Measurements from ENCODE around the gene TEDDM1. TPM values are rescaled to one million over a fixed set of nuclear protein-coding genes. Genes with fewer than 3 reads are reported as not detected.

TEDDM1 gene
- total and polyA plus RNA-seq, 10 of the 15 experiments (the other 5 are each of a cell fraction or from before 2014, with no cell fraction given), result 0.11 TPM; not detected in 9

- no peak for TF ChIP-seq PRDM15 (CRISPR knock-in tag; IDR thresholded peaks at IDR 0.05)
- TF ChIP-seq JUNB (IDR thresholded peaks at IDR 0.05), result peak; percentile 82
- TF ChIP-seq LARP7 (IDR thresholded peaks at IDR 0.05), result no peak
- TF ChIP-seq TCF7 (IDR thresholded peaks at IDR 0.05; ENCODE audit: borderline replicate concordance), result no peak
- TF ChIP-seq RELA (IDR thresholded peaks at IDR 0.05; ENCODE audit: borderline replicate concordance, partially characterized antibody), result no peak
- TF ChIP-seq ZBED1 (IDR thresholded peaks at IDR 0.05; ENCODE audit: borderline replicate concordance), result peak; percentile 88
- TF ChIP-seq KLF5 (IDR thresholded peaks at IDR 0.05; ENCODE audit: partially characterized antibody), result no peak
- no peak for TF ChIP-seq TCF12 (IDR thresholded peaks at IDR 0.05; ENCODE audit: low read depth, low read length)
- no peak for TF ChIP-seq MAX (IDR thresholded peaks at IDR 0.05; ENCODE audit: low read depth, low read length)
- TF ChIP-seq CHD2 (IDR thresholded peaks at IDR 0.05; ENCODE audit: borderline replicate concordance, low read depth, low read length), result 0 out of 2 replicates have a peak, but pooled peaks have one; percentile 17
- TF ChIP-seq EP300 (IDR thresholded peaks at IDR 0.05; ENCODE audit: borderline replicate concordance in 1 of 2, control insufficient read depth in 1 of 2, low read depth in 2 of 2, low read length in 2 of 2), result peak; percentile 81 to 82; a peak in 3 of 4 replicates
- TF ChIP-seq NRF1 (conservative IDR thresholded peaks at IDR 0.05; ENCODE audit: low read depth, low read length), result no peak
- TF ChIP-seq ZNF622 (IDR thresholded peaks at IDR 0.05), result no peak
- TF ChIP-seq IRF5 (IDR thresholded peaks at IDR 0.05; ENCODE audit: borderline replicate concordance), result no peak
- no peak for TF ChIP-seq SMAD5 (IDR thresholded peaks at IDR 0.05; ENCODE audit: low read depth)
- no peak for TF ChIP-seq NFXL1 (IDR thresholded peaks at IDR 0.05; ENCODE audit: borderline replicate concordance)
- TF ChIP-seq MEF2B (IDR thresholded peaks at IDR 0.05; ENCODE audit: partially characterized antibody, poor library complexity, severe bottlenecking), result peak; percentile 52
- TF ChIP-seq POLR2AphosphoS2 (IDR thresholded peaks at IDR 0.05; ENCODE audit: low read depth, low read length), result no peak
- no peak for TF ChIP-seq FOXK2 (IDR thresholded peaks at IDR 0.05)
- TF ChIP-seq PAX5 (IDR thresholded peaks at IDR 0.05; ENCODE audit: borderline replicate concordance, low read depth, low read length), result peak; percentile 43; the same call in 1 of the 2 replicates
- no peak for TF ChIP-seq HCFC1 (IDR thresholded peaks at IDR 0.05; ENCODE audit: low read length)
- peak; percentile 76 for TF ChIP-seq RUNX3 (IDR thresholded peaks at IDR 0.05; ENCODE audit: low read length)
- TF ChIP-seq TBL1XR1 (IDR thresholded peaks at IDR 0.05; ENCODE audit: low read depth, low read length), result 0 out of 2 replicates have a peak, but pooled peaks have one; percentile 46
- no peak for TF ChIP-seq ELK1 (IDR thresholded peaks at IDR 0.05; ENCODE audit: low read depth, low read length)
- peak; percentile 34; the same call in 1 of the 2 replicates for TF ChIP-seq DPF2 (IDR thresholded peaks at IDR 0.05)
Measured at GRCh38 chr1:182426442-182427430, 26.3 kb upstream of the TEDDM1 start (continued).
